Activated CD4-positive, alpha-beta T cell treated with anti-CD3 and anti-CD28 coated beads for 36 hours (primary cell): ENCODE data around the gene FMN2. TPM values are rescaled to one million over a fixed set of nuclear protein-coding genes. Genes with fewer than 3 reads are reported as not detected.
A peak's percentile ranks its signal among the peaks of the same experiment; 100 is the strongest.

Experiments
- ATAC-seq: fragments of 200-7000 bp; cut with Tn5 transposase; one replicate; pipeline ENCODE4 v1.10.0; 2021; ENCODE audit warnings: mild to moderate bottlenecking, moderate library complexity
- CTCF ChIA-PET: fragments of 350-600 bp; sonication (Branson Sonifier 250); formaldehyde crosslinking; loops from one replicate; lab custom pipeline; 2021; ENCODE audit warnings: antibody characterized with exemption; lab: Charles Lee
- POLR2A ChIA-PET: fragments of 350-600 bp; sonication (Branson Sonifier 250); formaldehyde crosslinking; loops from one replicate; lab custom pipeline; 2021; ENCODE audit warnings: antibody characterized with exemption, inconsistent platforms; lab: Charles Lee
- DNase-seq: peaks from one replicate; pipeline ENCODE4 v3.0.0-alpha.2; 2020
- H3K27ac Mint-ChIP-seq: one replicate; pipeline ENCODE4 v1.8.0; 2021; ENCODE audit warnings: mixed read lengths
- H3K27me3 Mint-ChIP-seq: one replicate; pipeline ENCODE4 v1.8.0; 2021; ENCODE audit warnings: mixed read lengths
- H3K36me3 Mint-ChIP-seq: one replicate; pipeline ENCODE4 v1.8.0; 2021; ENCODE audit warnings: low read depth, mixed read lengths
- H3K4me1 Mint-ChIP-seq: one replicate; pipeline ENCODE4 v1.8.0; 2021; ENCODE audit warnings: mixed read lengths
- H3K4me3 Mint-ChIP-seq: one replicate; pipeline ENCODE4 v1.8.0; 2021; ENCODE audit warnings: mild to moderate bottlenecking, moderate library complexity, mixed read lengths
- H3K9me3 Mint-ChIP-seq: one replicate; pipeline ENCODE4 v1.8.0; 2021; ENCODE audit warnings: low read depth, mixed read lengths
- intact Hi-C, 2 experiments: fragments of 100-400 bp; cut with DNase I in 1 of 2; cut with micrococcal nuclease in 1 of 2; formaldehyde crosslinking; loops; one replicate each; pipeline versions ENCODE4 v1.14.2 to v1.15.1; 2022 to 2024; cut with DNase I, micrococcal nuclease
- total RNA-seq, 2 experiments: library from RNA; stranded (reverse); gene quantifications; one replicate each; pipeline ENCODE4 v1.2.3, GENCODE V29; 2021

Gene FMN2
- total RNA-seq, 2 experiments from 2014 or later = not detected

DNA sequence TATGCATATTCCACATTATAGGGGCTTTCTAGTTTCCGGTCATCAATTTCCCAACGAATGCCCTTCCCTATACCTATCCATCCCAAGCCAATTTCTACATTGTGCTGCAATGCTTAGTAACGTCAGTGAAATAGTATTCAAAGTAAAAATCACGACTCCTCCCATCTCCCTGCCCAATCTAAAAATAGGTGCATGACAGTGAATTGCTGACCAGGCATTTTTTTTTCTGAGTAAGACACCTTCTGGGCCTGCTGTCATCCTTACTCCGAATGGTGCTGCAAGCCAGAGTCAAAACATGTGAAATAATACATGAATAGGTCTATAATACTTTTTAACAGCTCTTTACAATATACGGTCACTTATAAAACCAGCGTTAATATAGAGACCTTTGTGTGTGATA lies 400.1 kb downstream of the FMN2 start:
- ChIA-PET POLR2A (no interaction called here), CTCF (no interaction called here)
- no peak overlapping the region for H3K27ac Mint-ChIP-seq
- H3K9me3 Mint-ChIP-seq = no peaks in the 10 kb centered on the region
- H3K4me3 Mint-ChIP-seq = no peak overlapping the region
- no peaks in the 10 kb centered on the region for H3K4me1 Mint-ChIP-seq
- H3K27me3 Mint-ChIP-seq = peaks cover 4% of the 10 kb centered on the region
- intact Hi-C loops = no loop called here
- DNase-seq = no peak
- H3K36me3 Mint-ChIP-seq = no peaks in the 10 kb centered on the region
- ATAC-seq = no peak

DNA sequence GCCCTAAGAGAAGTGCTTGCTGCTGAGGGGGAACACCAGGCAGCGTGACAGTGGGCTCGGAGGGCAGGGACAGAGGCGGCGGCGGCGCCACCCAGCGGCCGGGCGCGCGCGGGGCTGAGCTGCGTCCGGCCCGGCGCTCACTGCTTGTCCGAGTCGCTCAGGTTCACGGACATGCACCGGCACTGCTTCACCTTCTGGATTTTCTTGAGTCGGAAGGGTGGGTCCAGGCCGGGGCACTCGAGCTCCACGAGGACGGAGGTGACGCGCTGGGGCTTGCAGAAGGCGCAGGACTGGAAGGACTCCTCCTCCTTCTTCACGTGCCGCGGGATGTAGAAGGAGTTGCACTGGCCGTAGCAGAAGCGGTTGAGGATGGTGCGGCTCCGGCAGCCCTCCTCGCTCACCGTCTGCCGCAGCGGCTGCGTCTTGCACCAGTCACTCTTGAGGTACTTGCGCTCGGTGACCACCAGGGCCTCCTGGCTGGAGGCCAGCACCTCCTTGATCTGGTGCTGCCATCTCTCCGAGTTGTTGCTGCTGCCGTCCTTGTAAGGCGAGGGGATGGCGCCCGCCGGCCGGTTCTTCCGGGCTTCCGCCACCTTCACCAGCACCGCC lies 401.3 kb downstream of the FMN2 start:
- intact Hi-C loops = no loop called here
- no peak overlapping the region for H3K27ac Mint-ChIP-seq
- H3K4me1 Mint-ChIP-seq = no peaks in the 10 kb centered on the region
- H3K4me3 Mint-ChIP-seq = peak overlapping the region; percentile 41
- ATAC-seq (peak; percentile 47), DNase-seq (peak; percentile 37)
- peaks cover 4% of the 10 kb centered on the region for H3K27me3 Mint-ChIP-seq
- no peaks in the 10 kb centered on the region for H3K9me3 Mint-ChIP-seq
- no peaks in the 10 kb centered on the region for H3K36me3 Mint-ChIP-seq
- ChIA-PET POLR2A (no interaction called here), CTCF (interaction anchor here (0.6 kb wide), 1 partner anchor 1923 kb away, joined by 4 read pairs; no protein-coding TSS in a partner anchor)

DNA sequence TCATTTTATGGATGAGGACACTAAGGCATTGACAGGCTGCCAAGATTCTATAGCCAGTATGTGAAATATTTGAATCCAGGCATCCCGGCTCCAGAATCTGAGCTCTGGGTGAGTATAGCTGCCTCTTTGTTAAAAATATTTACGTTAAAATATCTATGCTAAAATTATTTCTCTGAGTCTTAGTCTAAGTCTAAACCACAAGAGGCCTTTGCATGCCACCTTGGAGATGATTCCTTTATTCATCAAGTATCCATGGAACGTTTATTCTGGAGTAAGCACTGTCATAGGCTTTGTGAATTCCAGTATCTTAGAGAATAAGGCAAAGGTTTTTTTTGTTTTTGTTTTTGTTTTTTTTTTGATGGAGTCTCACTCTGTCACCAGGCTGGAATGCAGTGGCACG lies 403.9 kb downstream of the FMN2 start:
- intact Hi-C loops = no loop called here
- ChIA-PET POLR2A (no interaction called here), CTCF (no interaction called here)
- peaks cover 4% of the 10 kb centered on the region for H3K27me3 Mint-ChIP-seq
- no peak overlapping the region for H3K4me3 Mint-ChIP-seq
- ATAC-seq = no peak
- H3K27ac Mint-ChIP-seq = no peak overlapping the region
- no peaks in the 10 kb centered on the region for H3K9me3 Mint-ChIP-seq
- no peak for DNase-seq
- H3K4me1 Mint-ChIP-seq = no peaks in the 10 kb centered on the region
- H3K36me3 Mint-ChIP-seq = no peaks in the 10 kb centered on the region

DNA sequence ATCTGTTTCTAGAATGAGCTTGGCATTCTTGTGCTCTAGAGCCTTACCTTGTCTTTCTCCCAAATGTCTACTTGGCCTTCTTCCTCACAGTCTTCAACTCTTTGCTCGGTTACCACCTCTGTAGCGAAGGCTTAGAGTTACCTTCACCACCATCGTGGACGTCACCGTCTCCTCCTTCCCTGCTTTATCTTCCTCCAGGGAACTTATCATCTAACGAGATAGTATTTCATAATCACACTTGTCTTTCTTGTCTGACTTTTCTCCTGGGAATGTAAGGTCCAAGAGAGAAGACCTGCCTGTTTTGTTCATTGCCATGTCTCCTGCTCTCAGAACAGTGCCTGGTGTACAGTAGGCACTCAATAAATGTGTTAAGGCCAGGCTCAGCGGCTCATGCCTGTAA lies 404.7 kb downstream of the FMN2 start:
- H3K4me3 Mint-ChIP-seq = no peak overlapping the region
- intact Hi-C loops = no loop called here
- no peak for ATAC-seq
- DNase-seq = no peak
- H3K27me3 Mint-ChIP-seq = peaks cover 2% of the 10 kb centered on the region
- H3K27ac Mint-ChIP-seq = no peak overlapping the region
- H3K36me3 Mint-ChIP-seq = no peaks in the 10 kb centered on the region
- no peaks in the 10 kb centered on the region for H3K4me1 Mint-ChIP-seq
- no peaks in the 10 kb centered on the region for H3K9me3 Mint-ChIP-seq
- POLR2A ChIA-PET = no interaction called here
- CTCF ChIA-PET = no interaction called here

DNA sequence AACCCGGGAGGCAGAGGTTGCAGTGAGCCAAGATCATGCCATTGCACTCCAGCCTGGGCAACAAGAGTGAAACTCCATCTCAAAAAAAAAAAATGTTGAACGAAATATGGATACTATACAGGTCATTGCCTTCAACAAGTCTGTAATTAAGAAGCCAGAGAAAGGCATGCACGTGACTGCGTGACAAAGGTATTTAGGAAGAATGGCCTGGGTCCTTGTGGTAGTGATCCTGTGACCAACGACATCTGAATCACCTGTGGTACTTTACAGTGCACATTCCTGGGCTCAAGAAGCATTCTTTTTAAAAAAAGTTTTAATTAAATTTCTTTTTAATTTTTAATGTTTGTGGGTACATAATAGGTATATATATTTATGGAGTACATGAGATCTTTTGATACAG lies 405.3 kb downstream of the FMN2 start:
- ATAC-seq (no peak), DNase-seq (no peak)
- ChIA-PET POLR2A (no interaction called here), CTCF (no interaction called here)
- no peaks in the 10 kb centered on the region for H3K9me3 Mint-ChIP-seq
- H3K4me1 Mint-ChIP-seq = no peaks in the 10 kb centered on the region
- intact Hi-C loops = no loop called here
- H3K36me3 Mint-ChIP-seq = no peaks in the 10 kb centered on the region
- no peak overlapping the region for H3K4me3 Mint-ChIP-seq
- H3K27ac Mint-ChIP-seq = no peak overlapping the region
- no peaks in the 10 kb centered on the region for H3K27me3 Mint-ChIP-seq

DNA sequence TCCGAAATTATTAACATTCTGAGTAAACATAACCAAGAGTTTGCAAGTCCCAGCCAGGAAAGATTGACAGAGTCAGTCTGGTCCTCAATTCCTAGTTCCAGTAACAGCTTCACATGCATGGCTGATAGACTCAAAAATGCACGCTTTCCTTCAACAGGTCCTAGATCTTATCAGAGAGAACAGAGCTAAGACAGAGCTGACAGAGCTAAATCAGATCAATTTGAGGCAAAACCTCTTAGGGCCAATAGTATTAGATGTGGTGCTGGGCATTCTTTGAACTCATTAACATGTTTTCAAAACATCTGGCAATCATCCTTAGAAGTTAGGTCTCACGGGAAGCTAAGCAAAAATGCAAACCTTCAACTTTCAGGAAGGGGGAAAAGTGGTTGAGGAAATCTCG lies 406.2 kb downstream of the FMN2 start:
- H3K4me1 Mint-ChIP-seq = no peaks in the 10 kb centered on the region
- no peak for ATAC-seq
- CTCF ChIA-PET = interaction anchor here (0.6 to 0.7 kb wide), 2 partner anchors 310 to 1291 kb away, joined by 3 read pairs; no protein-coding TSS in a partner anchor
- no peak overlapping the region for H3K27ac Mint-ChIP-seq
- no peak for DNase-seq
- H3K4me3 Mint-ChIP-seq = no peak overlapping the region
- POLR2A ChIA-PET = no interaction called here
- intact Hi-C loops = no loop called here
- H3K36me3 Mint-ChIP-seq = no peaks in the 10 kb centered on the region
- H3K27me3 Mint-ChIP-seq = no peaks in the 10 kb centered on the region
- no peaks in the 10 kb centered on the region for H3K9me3 Mint-ChIP-seq

DNA sequence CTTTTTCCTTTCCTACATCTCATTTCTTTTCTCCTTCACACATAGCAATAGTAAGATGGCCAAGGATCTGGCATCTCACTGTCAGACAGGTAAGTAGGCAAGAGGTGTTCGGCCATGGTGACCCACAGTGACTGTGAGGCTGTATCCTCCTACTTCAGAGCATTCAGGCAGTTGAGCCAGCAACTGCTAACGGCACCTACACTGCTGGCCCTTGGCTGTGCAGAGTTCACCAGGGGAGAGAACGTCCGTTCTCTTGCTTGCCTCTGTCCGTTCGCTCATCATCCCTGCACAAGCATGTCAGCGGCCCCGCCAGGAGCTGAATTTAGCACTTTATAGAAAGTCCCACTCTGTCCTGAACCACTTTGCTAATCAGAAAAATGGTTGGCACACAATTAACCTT lies 406.7 kb downstream of the FMN2 start:
- CTCF ChIA-PET = no interaction called here
- no peak overlapping the region for H3K27ac Mint-ChIP-seq
- POLR2A ChIA-PET = no interaction called here
- ATAC-seq (no peak), DNase-seq (no peak)
- no peaks in the 10 kb centered on the region for H3K36me3 Mint-ChIP-seq
- no peak overlapping the region for H3K4me3 Mint-ChIP-seq
- no peaks in the 10 kb centered on the region for H3K27me3 Mint-ChIP-seq
- H3K4me1 Mint-ChIP-seq = no peaks in the 10 kb centered on the region
- no peaks in the 10 kb centered on the region for H3K9me3 Mint-ChIP-seq
- intact Hi-C loops = no loop called here

DNA sequence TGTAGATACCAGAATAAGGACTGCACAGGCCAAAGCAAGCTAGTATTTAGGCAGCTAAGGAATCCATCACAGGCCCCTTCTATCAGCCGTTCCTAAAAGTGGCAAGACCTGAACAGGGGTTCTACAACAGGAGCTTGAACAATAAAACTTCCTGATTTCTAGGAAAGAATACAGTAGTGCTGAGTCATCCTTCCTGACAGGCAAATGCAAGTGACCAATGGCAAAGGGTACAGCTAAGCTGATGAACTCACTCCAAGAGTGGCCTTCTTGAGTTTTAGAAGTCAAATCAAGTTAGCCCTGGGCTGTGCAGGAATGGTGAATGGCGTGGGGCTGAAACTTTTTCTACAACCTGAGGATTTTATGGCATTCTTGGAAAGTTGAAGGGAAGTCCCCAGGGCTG lies 407.3 kb downstream of the FMN2 start:
- Mint-ChIP-seq H3K27ac (no peak overlapping the region), H3K27me3 (no peaks in the 10 kb centered on the region), H3K4me1 (no peaks in the 10 kb centered on the region), H3K9me3 (no peaks in the 10 kb centered on the region), H3K4me3 (no peak overlapping the region), H3K36me3 (no peaks in the 10 kb centered on the region)
- DNase-seq = no peak
- intact Hi-C loops = no loop called here
- ChIA-PET CTCF (no interaction called here), POLR2A (no interaction called here)
- ATAC-seq = no peak

DNA sequence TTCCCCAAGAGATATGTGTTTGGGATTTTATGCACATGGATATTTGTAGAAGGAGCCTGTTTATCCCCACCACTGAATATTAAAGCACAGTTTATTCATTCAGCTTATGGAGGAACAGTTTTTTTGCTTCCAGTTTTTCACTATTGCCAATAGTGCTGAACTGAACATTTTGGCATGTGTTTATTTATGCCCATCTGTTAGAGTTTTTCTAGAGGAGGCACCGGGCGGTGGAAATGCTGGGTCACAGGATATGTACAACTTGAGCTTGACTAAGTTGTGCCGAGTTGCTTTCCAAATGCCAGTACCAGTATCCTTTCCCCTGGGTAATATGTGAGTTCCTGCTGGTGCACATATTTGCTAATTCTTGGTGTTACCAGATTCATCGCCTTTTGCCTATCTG lies 409.0 kb downstream of the FMN2 start:
- no peaks in the 10 kb centered on the region for H3K9me3 Mint-ChIP-seq
- no peak overlapping the region for H3K4me3 Mint-ChIP-seq
- intact Hi-C loops = no loop called here
- ChIA-PET CTCF (no interaction called here), POLR2A (no interaction called here)
- no peaks in the 10 kb centered on the region for H3K4me1 Mint-ChIP-seq
- H3K36me3 Mint-ChIP-seq = no peaks in the 10 kb centered on the region
- DNase-seq = no peak
- no peaks in the 10 kb centered on the region for H3K27me3 Mint-ChIP-seq
- H3K27ac Mint-ChIP-seq = no peak overlapping the region
- no peak for ATAC-seq

DNA sequence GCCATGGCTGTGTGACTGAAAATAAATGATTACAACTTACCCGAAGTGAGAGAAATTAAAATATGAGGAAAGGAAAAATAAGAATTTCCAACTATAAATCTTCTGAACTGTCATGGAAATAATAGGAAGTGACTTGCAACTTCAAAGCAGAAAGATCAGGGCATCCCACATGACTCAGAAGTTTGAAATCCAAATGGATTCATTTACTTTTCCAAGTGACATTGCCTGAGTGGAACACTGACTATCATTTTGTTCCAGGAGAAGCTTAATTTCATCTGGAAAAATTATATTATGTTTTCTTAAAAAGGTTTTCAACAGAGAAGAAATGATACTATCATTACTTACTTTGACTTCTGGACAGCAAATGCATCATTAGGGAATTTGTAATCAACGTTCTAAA lies 409.4 kb downstream of the FMN2 start:
- Mint-ChIP-seq H3K36me3 (no peaks in the 10 kb centered on the region), H3K4me3 (no peak overlapping the region), H3K4me1 (no peaks in the 10 kb centered on the region), H3K27ac (no peak overlapping the region), H3K9me3 (no peaks in the 10 kb centered on the region), H3K27me3 (no peaks in the 10 kb centered on the region)
- DNase-seq (no peak), ATAC-seq (no peak)
- ChIA-PET CTCF (no interaction called here), POLR2A (no interaction called here)
- intact Hi-C loops = no loop called here

DNA sequence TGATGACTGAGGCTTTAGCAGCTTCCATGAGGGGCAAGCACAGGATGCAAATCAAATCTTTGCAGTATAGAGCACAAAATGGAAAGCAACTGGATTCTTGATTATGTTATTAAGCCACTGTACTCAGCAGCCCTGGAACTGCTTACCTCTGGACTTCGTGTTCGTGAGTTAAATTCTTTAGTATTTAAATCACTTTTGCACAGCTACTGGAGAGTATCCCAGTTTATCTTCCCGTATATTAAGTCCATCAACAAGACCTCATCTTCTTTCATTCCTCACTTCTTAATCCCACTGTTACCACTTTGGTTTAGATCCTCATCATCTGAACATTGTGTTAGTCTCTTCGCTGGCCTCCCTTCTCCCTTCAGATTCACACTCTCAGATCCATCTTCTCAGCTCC lies 411.4 kb downstream of the FMN2 start:
- no peak for ATAC-seq
- Mint-ChIP-seq H3K4me1 (no peaks in the 10 kb centered on the region), H3K9me3 (no peaks in the 10 kb centered on the region), H3K36me3 (no peaks in the 10 kb centered on the region), H3K4me3 (no peak overlapping the region), H3K27ac (no peak overlapping the region), H3K27me3 (no peaks in the 10 kb centered on the region)
- intact Hi-C loops = no loop called here
- DNase-seq = no peak
- ChIA-PET CTCF (no interaction called here), POLR2A (no interaction called here)

DNA sequence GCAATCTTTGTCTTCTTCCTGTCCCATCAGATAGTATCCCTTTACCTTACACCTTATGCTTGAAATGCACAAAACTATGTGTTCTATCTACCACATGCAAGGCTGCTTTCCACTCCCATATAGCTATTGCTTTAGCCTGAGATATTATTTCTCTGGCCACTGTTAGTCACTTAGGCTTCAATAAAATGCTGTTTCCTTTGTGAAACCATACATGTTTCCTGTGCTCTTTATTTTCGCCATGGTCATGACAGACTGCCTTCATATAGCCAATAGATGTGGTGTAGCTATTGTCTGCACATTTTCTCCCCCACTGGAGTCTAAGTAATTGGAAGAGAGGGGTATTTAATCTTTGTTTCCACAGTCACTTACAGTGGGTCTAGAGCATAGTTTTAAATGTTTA lies 411.9 kb downstream of the FMN2 start:
- H3K4me3 Mint-ChIP-seq = no peak overlapping the region

DNA sequence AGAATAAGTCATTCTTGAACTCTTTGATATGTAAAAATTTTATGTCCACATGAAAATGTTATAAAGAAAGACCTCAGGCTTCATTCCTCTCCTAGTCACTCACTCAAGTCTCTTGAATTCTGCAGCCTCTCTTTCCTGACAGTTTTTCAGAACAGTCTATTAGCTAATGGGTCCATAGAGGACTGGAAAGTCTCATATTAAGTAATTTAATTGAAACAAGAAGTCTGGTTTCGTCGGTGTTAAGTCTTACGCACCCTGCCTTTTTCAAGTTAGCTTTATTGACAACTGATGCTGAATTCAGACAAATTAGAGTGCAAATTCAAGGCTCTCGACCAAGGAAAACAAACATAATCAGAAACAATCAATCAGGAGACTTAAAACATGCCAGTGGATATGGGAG lies 414.5 kb downstream of the FMN2 start:
- intact Hi-C loops = no loop called here
- H3K27me3 Mint-ChIP-seq = no peaks in the 10 kb centered on the region
- DNase-seq (no peak), ATAC-seq (no peak)
- no peaks in the 10 kb centered on the region for H3K36me3 Mint-ChIP-seq
- no peaks in the 10 kb centered on the region for H3K4me1 Mint-ChIP-seq
- peaks cover 3% of the 10 kb centered on the region for H3K9me3 Mint-ChIP-seq
- CTCF ChIA-PET = no interaction called here
- H3K27ac Mint-ChIP-seq = no peak overlapping the region
- POLR2A ChIA-PET = no interaction called here
- no peak overlapping the region for H3K4me3 Mint-ChIP-seq

More for the DNA sequence above, 411.9 kb downstream of the FMN2 start:
- intact Hi-C loops = no loop called here
- Mint-ChIP-seq H3K36me3 (no peaks in the 10 kb centered on the region), H3K27me3 (no peaks in the 10 kb centered on the region), H3K9me3 (no peaks in the 10 kb centered on the region), H3K27ac (no peak overlapping the region), H3K4me1 (no peaks in the 10 kb centered on the region)
- CTCF ChIA-PET = no interaction called here
- POLR2A ChIA-PET = no interaction called here
- DNase-seq (no peak), ATAC-seq (no peak)
